Psoas muscle (tissue), 8 donors: Measurements from ENCODE around the gene HBS1L. TPM values are rescaled to one million over a fixed set of nuclear protein-coding genes. Genes with fewer than 3 reads are reported as not detected.

Experiments
- ATAC-seq, 4 donors: fragments of 200-7000 bp; cut with Tn5 transposase; one replicate each; pipeline ENCODE4 v1.9.1; 2020; ENCODE audit warnings: moderate library complexity in 3 of 4, mild to moderate bottlenecking in 2 of 4
- DNase-seq, 2 donors: peaks; one replicate each; pipeline ENCODE4 v3.0.0-alpha.2; 2020
- H3K27ac ChIP-seq: fragments of 200-600 bp; one replicate; pipeline ENCODE4 v1.8.0; 2022
- H3K27me3 ChIP-seq, 3 donors: fragments of 200-600 bp in 1 of 3; one replicate each; pipeline versions ENCODE4 v1.6.1 to v1.8.0; 2013 to 2022; ENCODE audit warnings: low read length in 2 of 3, mild to moderate bottlenecking in 2 of 3, moderate library complexity in 1 of 3; ENCODE audit not compliant: insufficient read depth in 3 of 3
- H3K36me3 ChIP-seq, 2 donors: fragments of 200-600 bp in 1 of 2; one replicate each; pipeline versions ENCODE4 v1.6.1 to v1.8.0; 2013 to 2022; ENCODE audit warnings: low read depth in 1 of 2, mild to moderate bottlenecking in 1 of 2, moderate library complexity in 1 of 2; ENCODE audit not compliant: insufficient read depth in 1 of 2
- H3K4me1 ChIP-seq: fragments of 200-600 bp; one replicate; pipeline ENCODE4 v1.8.0; 2022
- H3K4me3 ChIP-seq: fragments of 200-600 bp; one replicate; pipeline ENCODE4 v1.8.0; 2022; ENCODE audit warnings: mild to moderate bottlenecking
- H3K9me3 ChIP-seq: fragments of 200-600 bp; one replicate; pipeline ENCODE4 v1.8.0; 2022
- WGBS, 3 donors: extraction: QIAGEN DNeasy Blood & Tissue Kit; methylation state at CpG; one replicate each; pipeline versions ENCODE4 v1.1.6 to v1.1.7; 2013; 5-methylcytosine and 5-hydroxymethylcytosine counted together
- intact Hi-C, 2 donors: fragments of 100-400 bp; cut with DNase I; formaldehyde crosslinking; loops; one replicate each; pipeline versions ENCODE4 v1.11.0 to v1.14.2; 2022
- polyA plus RNA-seq, 3 donors: library from polyadenylated mRNA; stranded (reverse); fragments of 200-250 nt; gene quantifications; one replicate each; pipeline ENCODE4 v1.2.3, GENCODE V29; 2013
- total RNA-seq, 4 donors: library from RNA; stranded (reverse); fragmentation: NEBNext Ultra II Directional in 2 of 4; extraction: Animal tissue kit (Norgen Biotek cat#: 25700) in 2 of 4; gene quantifications; one replicate each; pipeline versions ENCODE4 v1.2.1 to v1.2.4, GENCODE V29; 2021 to 2023
- TF ChIP-seq, protein P1 (sequence below): fragments of 200-600 bp; IDR thresholded peaks from one replicate; pipeline ENCODE4 v1.8.0; 2022; ENCODE audit warnings: antibody characterized with exemption
- donor health status: healthy with polysubstance abuse.
- donor health status: DM: no; HTN: no; CAD: no; lungs with moderate emphysema.
- donor health status: Bipolar disorder and iron deficiency.
- donor health status: healthy.
- donor health status: DM: yes; HTN: yes; CAD: no.
- donor health status: DM: no; HTN: no; CAD: no.
- donor health status: DM: no; HTN: no; CAD: no.
- donor health status: DM: yes; HTN: yes; CAD: no.

Gene HBS1L
- total and polyA plus RNA-seq, 7 donors: 55.1 to 143 (median 99.5) TPM

DNA sequence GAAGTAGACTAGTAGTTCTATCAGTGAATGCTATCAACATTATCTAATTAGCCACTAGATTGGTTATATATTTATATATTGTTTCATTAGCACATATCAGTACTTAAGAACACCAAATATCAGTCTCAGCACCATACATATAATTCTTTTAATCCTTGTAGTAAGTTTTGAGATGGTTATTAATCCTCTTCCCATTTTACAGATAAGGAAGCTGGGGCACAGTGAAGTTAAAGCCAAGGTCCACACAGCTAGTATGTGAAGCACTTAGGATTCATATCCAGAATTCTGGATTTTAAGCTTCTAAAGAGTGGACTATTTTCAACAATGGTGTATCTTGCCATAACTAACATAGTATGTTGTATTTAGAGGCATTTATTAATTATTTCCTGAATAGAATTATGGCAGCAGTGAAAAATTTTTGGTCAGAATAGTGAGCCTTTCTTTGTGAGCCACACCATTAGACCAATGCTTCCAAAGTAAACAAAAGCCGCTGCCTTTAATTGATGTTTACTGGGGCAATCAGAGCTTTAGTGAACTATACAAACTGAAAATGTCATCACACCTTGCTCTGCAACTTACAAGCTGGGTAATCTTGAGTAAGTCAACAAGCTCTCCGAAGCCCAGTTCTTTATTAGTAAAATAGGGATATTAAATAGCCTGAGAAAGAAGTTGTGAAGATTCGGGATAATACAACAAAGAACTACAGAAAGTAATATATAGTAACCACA lies 41.9 kb upstream of the HBS1L start:
- Histone ChIP-seq H3K4me1 (no peaks in the 10 kb centered on the region), H3K9me3 (no peaks in the 10 kb centered on the region), H3K27ac (no peak overlapping the region), H3K36me3 (no peaks in the 10 kb centered on the region), H3K27me3 (no peaks in the 10 kb centered on the region), H3K4me3 (no peak overlapping the region)
- intact Hi-C loops: no loop called here
- DNase-seq (no peak), ATAC-seq (no peak)
- 67 to 81% (median 70%) methylated on average over 3 of the region's 3 CpGs for WGBS, 3 donors
- TF ChIP-seq, protein P1, sequence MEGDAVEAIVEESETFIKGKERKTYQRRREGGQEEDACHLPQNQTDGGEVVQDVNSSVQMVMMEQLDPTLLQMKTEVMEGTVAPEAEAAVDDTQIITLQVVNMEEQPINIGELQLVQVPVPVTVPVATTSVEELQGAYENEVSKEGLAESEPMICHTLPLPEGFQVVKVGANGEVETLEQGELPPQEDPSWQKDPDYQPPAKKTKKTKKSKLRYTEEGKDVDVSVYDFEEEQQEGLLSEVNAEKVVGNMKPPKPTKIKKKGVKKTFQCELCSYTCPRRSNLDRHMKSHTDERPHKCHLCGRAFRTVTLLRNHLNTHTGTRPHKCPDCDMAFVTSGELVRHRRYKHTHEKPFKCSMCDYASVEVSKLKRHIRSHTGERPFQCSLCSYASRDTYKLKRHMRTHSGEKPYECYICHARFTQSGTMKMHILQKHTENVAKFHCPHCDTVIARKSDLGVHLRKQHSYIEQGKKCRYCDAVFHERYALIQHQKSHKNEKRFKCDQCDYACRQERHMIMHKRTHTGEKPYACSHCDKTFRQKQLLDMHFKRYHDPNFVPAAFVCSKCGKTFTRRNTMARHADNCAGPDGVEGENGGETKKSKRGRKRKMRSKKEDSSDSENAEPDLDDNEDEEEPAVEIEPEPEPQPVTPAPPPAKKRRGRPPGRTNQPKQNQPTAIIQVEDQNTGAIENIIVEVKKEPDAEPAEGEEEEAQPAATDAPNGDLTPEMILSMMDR: no peak

DNA sequence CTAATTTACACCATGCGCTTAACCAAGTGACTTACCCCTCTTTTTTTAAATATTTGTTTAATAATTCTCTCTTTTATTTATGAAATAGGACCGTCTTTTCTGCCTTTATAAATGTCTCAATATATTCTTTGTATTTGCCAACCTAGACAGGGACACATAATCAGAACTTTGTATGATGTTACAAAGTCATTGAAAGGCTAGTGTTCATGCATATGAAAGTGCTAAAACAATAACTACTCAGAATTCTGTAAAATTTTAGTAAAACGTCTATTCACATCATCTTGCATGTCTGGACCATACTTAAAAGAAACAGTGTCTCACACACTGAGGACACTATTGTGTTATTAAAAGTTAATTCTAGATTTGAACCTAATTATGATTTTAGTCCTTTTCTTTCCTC lies 41.1 kb upstream of the HBS1L start:
- Histone ChIP-seq H3K27me3 (no peaks in the 10 kb centered on the region), H3K4me1 (no peaks in the 10 kb centered on the region), H3K36me3 (no peaks in the 10 kb centered on the region), H3K9me3 (no peaks in the 10 kb centered on the region), H3K27ac (no peak overlapping the region), H3K4me3 (no peak overlapping the region)
- intact Hi-C loops: no loop called here
- DNase-seq (no peak), ATAC-seq (no peak)
- WGBS, 3 donors: 73 to 77% (median 76%) methylated on average over 3 of the region's 3 CpGs
- TF ChIP-seq, protein P1: no peak

DNA sequence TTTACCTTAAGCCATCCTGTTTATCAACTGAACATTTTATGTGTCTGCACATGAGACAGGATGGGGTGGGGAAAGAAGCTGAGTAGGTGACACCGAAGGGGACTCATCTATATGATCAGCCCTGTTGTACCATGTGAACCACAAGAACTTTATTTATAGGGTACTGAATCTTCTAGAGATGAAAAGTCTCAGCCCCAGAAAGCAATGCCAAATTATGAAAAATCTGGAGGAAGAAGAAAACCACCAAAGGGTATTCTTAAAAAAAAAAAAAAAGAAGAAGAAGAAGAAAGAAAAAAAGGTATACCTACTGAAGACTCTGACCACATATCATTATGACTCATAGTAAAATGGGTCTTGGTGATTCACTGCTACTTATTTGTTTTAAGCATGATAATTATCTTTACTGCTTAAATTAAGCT lies 39.8 kb upstream of the HBS1L start:
- H3K36me3 ChIP-seq: no peaks in the 10 kb centered on the region
- intact Hi-C loops: no loop called here
- no peak for ATAC-seq
- TF ChIP-seq, protein P1: no peak
- H3K4me1 ChIP-seq: no peaks in the 10 kb centered on the region
- H3K9me3 ChIP-seq: no peaks in the 10 kb centered on the region
- no peaks in the 10 kb centered on the region for H3K27me3 ChIP-seq
- H3K27ac ChIP-seq: no peak overlapping the region
- no peak for DNase-seq
- 83 to 91% (median 90%) methylated on average over 1 of the region's 1 CpG for WGBS, 3 donors
- H3K4me3 ChIP-seq: no peak overlapping the region

- Histone ChIP-seq H3K4me1 (no peaks in the 10 kb centered on the region), H3K36me3 (no peaks in the 10 kb centered on the region), H3K27me3 (no peaks in the 10 kb centered on the region), H3K9me3 (no peaks in the 10 kb centered on the region), H3K4me3 (no peak overlapping the region), H3K27ac (no peak overlapping the region)
- TF ChIP-seq, protein P1: no peak
- intact Hi-C loops: no loop called here
- 65 to 89% (median 80%) methylated on average over 5 of the region's 5 CpGs for WGBS, 3 donors
- ATAC-seq (no peak), DNase-seq (no peak)
Measured at GRCh38 chr6:135093578-135093977, 39.0 kb upstream of the HBS1L start.

- Histone ChIP-seq H3K27ac (no peak overlapping the region), H3K4me3 (no peak overlapping the region), H3K27me3 (no peaks in the 10 kb centered on the region), H3K36me3 (no peaks in the 10 kb centered on the region), H3K9me3 (no peaks in the 10 kb centered on the region), H3K4me1 (no peaks in the 10 kb centered on the region)
- DNase-seq (no peak), ATAC-seq (no peak)
- intact Hi-C loops: no loop called here
- TF ChIP-seq, protein P1: no peak
- WGBS, 3 donors: 83 to 86% (median 86%) methylated on average over 3 of the region's 3 CpGs
Measured at GRCh38 chr6:135092724-135093123, 38.1 kb upstream of the HBS1L start.
